B cell (primary cell): ENCODE data around the gene COL5A3. TPM values are rescaled to one million over a fixed set of nuclear protein-coding genes. Genes with fewer than 3 reads are reported as not detected.

Experiments
- ATAC-seq: fragments of 200-7000 bp; cut with Tn5 transposase; one replicate; pipeline ENCODE4 v1.10.0; 2021; ENCODE audit warnings: low read depth, mild to moderate bottlenecking, moderate number of reproducible peaks, moderate library complexity
- CTCF ChIA-PET: fragments of 350-600 bp; sonication (Branson Sonifier 250); formaldehyde crosslinking; loops from one replicate; lab custom pipeline; 2021; ENCODE audit warnings: antibody characterized with exemption, inconsistent platforms; lab: Charles Lee
- POLR2A ChIA-PET: fragments of 350-600 bp; sonication (Branson Sonifier 250); formaldehyde crosslinking; loops from one replicate; lab custom pipeline; 2021; ENCODE audit warnings: antibody characterized with exemption; lab: Charles Lee
- DNase-seq: peaks from one replicate; pipeline ENCODE4 v3.0.0; 2013
- H2AFZ ChIP-seq: 2 replicates; pipeline ENCODE4 v1.6.1; 2012; ENCODE audit warnings: mild to moderate bottlenecking, low read depth, low read length; ENCODE audit not compliant: insufficient read depth, poor library complexity, severe bottlenecking
- H3K27ac ChIP-seq, 2 donors: 1 replicate in 1 of 2; 2 replicates in 1 of 2; pipeline ENCODE4 v1.5.1; 2012 to 2013; ENCODE audit warnings: low read length in 2 of 2, mild to moderate bottlenecking in 2 of 2, moderate library complexity in 1 of 2
- H3K27me3 ChIP-seq, 4 experiments: fragments of 200-600 bp in 1 of 4; sonication (generic) in 1 of 4; replicated peaks in 1 of 4; 1 replicate in 2 of 4; 2 replicates in 2 of 4; pipeline versions ENCODE4 v1.6.1 to v1.7.0; 2013 to 2016; ENCODE audit warnings: low read length in 3 of 4, mild to moderate bottlenecking in 2 of 4, mixed read lengths in 1 of 4, moderate library complexity in 1 of 4; ENCODE audit not compliant: insufficient read depth in 4 of 4, control insufficient read depth in 3 of 4; ENCODE audit errors: control extremely low read depth in 1 of 4
- H3K36me3 ChIP-seq, 2 experiments: replicated peaks in 1 of 2; 1 replicate in 1 of 2; 2 replicates in 1 of 2; pipeline versions ENCODE4 v1.6.1 to v1.7.1; 2013; ENCODE audit warnings: low read length in 1 of 2; ENCODE audit not compliant: insufficient read depth in 2 of 2, control insufficient read depth in 1 of 2; ENCODE audit errors: control extremely low read depth in 1 of 2, extremely low read depth in 1 of 2
- H3K4me1 ChIP-seq, 2 donors: fragments of 200-600 bp in 1 of 2; sonication (generic) in 1 of 2; 1 replicate in 1 of 2; 2 replicates in 1 of 2; pipeline versions ENCODE4 v1.5.1 to v1.6.1; 2013 to 2017; ENCODE audit warnings: low read length in 2 of 2; ENCODE audit not compliant: control insufficient read depth in 2 of 2, insufficient read depth in 2 of 2
- H3K4me2 ChIP-seq: replicated peaks from 2 replicates; pipeline ENCODE3; 2012; ENCODE audit warnings: mild to moderate bottlenecking, low read depth, low read length; ENCODE audit not compliant: poor library complexity, severe bottlenecking
- H3K4me3 ChIP-seq, 5 experiments: fragments of 200-600 bp in 1 of 5; sonication (generic) in 1 of 5; 1 replicate in 3 of 5; 2 replicates in 2 of 5; pipeline versions ENCODE4 v1.5.1 to v1.7.0; 2011 to 2016; ENCODE audit warnings: low read length in 4 of 5, mild to moderate bottlenecking in 4 of 5, low read depth in 2 of 5, control low read depth in 1 of 5, moderate library complexity in 1 of 5; ENCODE audit not compliant: insufficient read depth in 1 of 5; ENCODE audit errors: control extremely low read depth in 1 of 5, extremely low read depth in 1 of 5
- H3K79me2 ChIP-seq: fragments of 200-600 bp; sonication (generic); one replicate; pipeline ENCODE4 v1.6.0; 2016; ENCODE audit warnings: low read length; ENCODE audit not compliant: control insufficient read depth, insufficient read depth
- H3K9ac ChIP-seq: fragments of 200-600 bp; sonication (generic); 2 replicates; pipeline ENCODE4 v1.6.1; 2017; ENCODE audit warnings: mild to moderate bottlenecking, low read length, moderate library complexity
- H3K9me3 ChIP-seq, 3 donors: one replicate each; pipeline versions ENCODE4 v1.6.1 to v1.7.1; 2013; ENCODE audit warnings: low read length in 2 of 3; ENCODE audit not compliant: control insufficient read depth in 2 of 3, insufficient read depth in 1 of 3; ENCODE audit errors: control extremely low read depth in 1 of 3
- H4K20me1 ChIP-seq: 2 replicates; pipeline ENCODE4 v1.6.0; 2012; ENCODE audit warnings: mild to moderate bottlenecking, low read length; ENCODE audit not compliant: insufficient read depth, control insufficient read depth, poor library complexity, severe bottlenecking
- H3K27ac Mint-ChIP-seq: one replicate; pipeline ENCODE4 v1.8.0; 2021; ENCODE audit warnings: mixed read lengths
- H3K27me3 Mint-ChIP-seq: one replicate; pipeline ENCODE4 v1.8.0; 2021; ENCODE audit warnings: mixed read lengths
- H3K4me1 Mint-ChIP-seq: one replicate; pipeline ENCODE4 v1.8.0; 2021; ENCODE audit warnings: mixed read lengths
- H3K4me3 Mint-ChIP-seq: one replicate; pipeline ENCODE4 v1.8.0; 2021; ENCODE audit warnings: mixed read lengths
- H3K9me3 Mint-ChIP-seq: one replicate; pipeline ENCODE4 v1.8.0; 2022; ENCODE audit warnings: mixed read lengths; ENCODE audit not compliant: insufficient read depth
- EZH2 ChIP-seq: IDR thresholded peaks from 2 replicates; pipeline ENCODE4 v1.6.1; 2012; ENCODE audit warnings: borderline replicate concordance, low read depth, mild to moderate bottlenecking, moderate library complexity, low read length; ENCODE audit not compliant: insufficient read depth, poor library complexity, severe bottlenecking
- WGBS: methylation state at CpG from one replicate; pipeline ENCODE4 v1.1.5; 2013; ENCODE audit warnings: missing lambda C conversion rate; ENCODE audit not compliant: insufficient coverage; 5-methylcytosine and 5-hydroxymethylcytosine counted together
- intact Hi-C: fragments of 100-400 bp; cut with micrococcal nuclease; formaldehyde crosslinking; loops from one replicate; pipeline ENCODE4 v1.10.0; 2022
- polyA plus RNA-seq: library from polyadenylated mRNA; depleted of rRNA; stranded (reverse); fragments of >200 nt; gene quantifications from 2 replicates; pipeline ENCODE4 v1.2.3, GENCODE V29; 2012
- total RNA-seq, 2 donors: library from RNA; stranded (reverse); fragments of 120-200 nt in 1 of 2; gene quantifications; 1 replicate in 1 of 2; 2 replicates in 1 of 2; pipeline versions ENCODE4 v1.2.3 to v1.2.4, GENCODE V29; 2013 to 2022
- TF ChIP-seq, protein P1 (sequence below): fragments of 200-600 bp; IDR thresholded peaks from one replicate; pipeline ENCODE4 v1.8.0; 2022; ENCODE audit warnings: antibody characterized with exemption, mild to moderate bottlenecking

Gene COL5A3
- total and polyA plus RNA-seq, 2 donors (not counting 1 experiment from before 2014, with no cell fraction given), result 0.01 TPM; not detected in 1

DNA sequence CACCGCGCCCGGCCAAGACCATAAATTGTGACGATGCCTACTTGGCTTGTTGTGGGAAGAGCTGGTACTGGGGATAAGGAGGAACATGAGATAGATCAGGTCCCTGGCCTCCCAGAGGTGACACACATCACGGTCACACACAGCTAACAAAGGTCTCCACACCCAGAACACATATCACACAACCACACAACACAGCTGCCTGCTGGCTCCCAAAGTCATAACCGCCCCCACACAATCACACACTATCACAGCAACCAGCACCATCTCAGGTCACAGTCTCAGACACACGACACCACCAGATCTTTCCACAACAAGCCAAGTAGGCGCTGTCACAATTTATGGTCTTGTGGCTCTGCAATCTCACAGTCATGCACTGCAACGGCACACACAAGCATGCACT is 5.7 kb downstream of the COL5A3 start:
- Histone ChIP-seq H3K9ac (no peak overlapping the region), H3K4me3 (no peak overlapping the region), H3K27me3 (peaks cover 0 to 77% (median 14%) of the 10 kb centered on the region in 4 experiments), H3K9me3 (peaks cover 0 to 28% (median 0%) of the 10 kb centered on the region in 3 donors), H4K20me1 (no peaks in the 10 kb centered on the region), H2AFZ (no peak overlapping the region), H3K4me1 (peaks cover 0 to under 1% of the 10 kb centered on the region in 2 donors), H3K4me2 (no peak overlapping the region), H3K79me2 (no peaks in the 10 kb centered on the region), H3K27ac (no peak overlapping the region), H3K36me3 (no peaks in the 10 kb centered on the region)
- WGBS, result 77% methylated on average over 5 of the region's 9 CpGs
- intact Hi-C loops, result no loop called here
- TF ChIP-seq, protein P1, sequence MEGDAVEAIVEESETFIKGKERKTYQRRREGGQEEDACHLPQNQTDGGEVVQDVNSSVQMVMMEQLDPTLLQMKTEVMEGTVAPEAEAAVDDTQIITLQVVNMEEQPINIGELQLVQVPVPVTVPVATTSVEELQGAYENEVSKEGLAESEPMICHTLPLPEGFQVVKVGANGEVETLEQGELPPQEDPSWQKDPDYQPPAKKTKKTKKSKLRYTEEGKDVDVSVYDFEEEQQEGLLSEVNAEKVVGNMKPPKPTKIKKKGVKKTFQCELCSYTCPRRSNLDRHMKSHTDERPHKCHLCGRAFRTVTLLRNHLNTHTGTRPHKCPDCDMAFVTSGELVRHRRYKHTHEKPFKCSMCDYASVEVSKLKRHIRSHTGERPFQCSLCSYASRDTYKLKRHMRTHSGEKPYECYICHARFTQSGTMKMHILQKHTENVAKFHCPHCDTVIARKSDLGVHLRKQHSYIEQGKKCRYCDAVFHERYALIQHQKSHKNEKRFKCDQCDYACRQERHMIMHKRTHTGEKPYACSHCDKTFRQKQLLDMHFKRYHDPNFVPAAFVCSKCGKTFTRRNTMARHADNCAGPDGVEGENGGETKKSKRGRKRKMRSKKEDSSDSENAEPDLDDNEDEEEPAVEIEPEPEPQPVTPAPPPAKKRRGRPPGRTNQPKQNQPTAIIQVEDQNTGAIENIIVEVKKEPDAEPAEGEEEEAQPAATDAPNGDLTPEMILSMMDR, result no peak
- TF ChIP-seq EZH2, result no peak
- ChIA-PET CTCF (interaction anchor here (1.6 kb wide), 1 partner anchor 23 kb away, joined by 5 read pairs; no protein-coding TSS in a partner anchor), POLR2A (no interaction called here)
- Mint-ChIP-seq H3K4me3 (no peak overlapping the region), H3K27me3 (peaks cover 58% of the 10 kb centered on the region), H3K4me1 (peaks cover 2% of the 10 kb centered on the region), H3K27ac (no peak overlapping the region), H3K9me3 (peaks cover under 1% of the 10 kb centered on the region)
- DNase-seq (no peak), ATAC-seq (no peak)

DNA sequence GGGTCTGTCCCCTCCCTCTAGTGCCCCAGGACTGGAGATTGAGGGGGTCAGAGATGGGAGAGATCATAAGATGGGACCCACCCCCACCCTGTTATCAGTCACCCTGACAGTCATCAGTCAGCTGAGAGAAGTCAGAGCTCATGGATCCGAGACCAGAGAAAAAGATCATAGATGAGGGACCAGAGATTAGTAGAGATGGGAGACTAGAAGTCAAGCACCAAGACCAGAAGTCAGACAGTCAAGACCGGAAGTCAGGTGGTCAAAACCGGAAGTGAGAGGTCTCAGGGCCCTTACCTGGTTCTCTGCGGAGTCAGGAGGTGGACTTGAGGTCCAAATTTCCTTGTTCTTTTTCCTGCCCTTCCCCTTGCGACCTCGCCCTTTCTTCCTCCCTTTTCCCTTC is 7.0 kb downstream of the COL5A3 start:
- Mint-ChIP-seq H3K9me3 (no peaks in the 10 kb centered on the region), H3K27ac (no peak overlapping the region), H3K27me3 (peaks cover 55% of the 10 kb centered on the region), H3K4me1 (peaks cover 1% of the 10 kb centered on the region), H3K4me3 (no peak overlapping the region)
- no peak for TF ChIP-seq EZH2
- TF ChIP-seq, protein P1, result no peak
- Histone ChIP-seq H4K20me1 (no peaks in the 10 kb centered on the region), H3K36me3 (no peaks in the 10 kb centered on the region), H3K9me3 (peaks cover 0 to 24% (median 0%) of the 10 kb centered on the region in 3 donors), H3K4me3 (no peak overlapping the region), H2AFZ (no peak overlapping the region), H3K4me2 (no peak overlapping the region), H3K27ac (no peak overlapping the region), H3K27me3 (peaks cover 0 to 64% (median 11%) of the 10 kb centered on the region in 4 experiments), H3K79me2 (no peaks in the 10 kb centered on the region), H3K9ac (no peak overlapping the region), H3K4me1 (no peaks in the 10 kb centered on the region)
- WGBS, result 74% methylated on average over 5 of the region's 6 CpGs
- DNase-seq, result no peak
- intact Hi-C loops, result no loop called here
- no peak for ATAC-seq
- CTCF ChIA-PET, result no interaction called here
- POLR2A ChIA-PET, result no interaction called here
